Breast epithelium (tissue), 4 donors: ENCODE results near the gene SEPHS1. TPM values are rescaled to one million over a fixed set of nuclear protein-coding genes. Genes with fewer than 3 reads are reported as not detected.

ENCODE experiments used
- DNase-seq, 2 donors: peaks; one replicate each; pipeline ENCODE4 v3.0.0-alpha.2; 2019; ENCODE audit warnings: low spot score in 2 of 2
- H3K27ac ChIP-seq, 2 donors: fragments of 200-600 bp; sonication (generic) in 1 of 2; one replicate each; pipeline ENCODE4 v1.5.1; 2016 to 2019; ENCODE audit warnings: mild to moderate bottlenecking in 1 of 2
- H3K27me3 ChIP-seq, 2 donors: fragments of 200-600 bp; sonication (generic) in 1 of 2; one replicate each; pipeline versions ENCODE4 v1.5.1 to v1.6.0; 2017 to 2019; ENCODE audit warnings: control low read depth in 1 of 2, mild to moderate bottlenecking in 1 of 2
- H3K36me3 ChIP-seq: fragments of 200-600 bp; one replicate; pipeline ENCODE4 v1.5.1; 2019
- H3K4me1 ChIP-seq, 2 donors: fragments of 200-600 bp; sonication (generic); one replicate each; pipeline ENCODE4 v1.5.1; 2016 to 2019; ENCODE audit warnings: control low read depth in 1 of 2
- H3K4me3 ChIP-seq, 3 donors: fragments of 200-600 bp; sonication (generic); 1 replicate in 2 of 3; 2 replicates in 1 of 3; pipeline ENCODE4 v1.5.1; 2016 to 2019; ENCODE audit warnings: mild to moderate bottlenecking in 3 of 3, moderate library complexity in 2 of 3
- H3K9me3 ChIP-seq, 2 donors: fragments of 200-600 bp; sonication (generic) in 1 of 2; one replicate each; pipeline ENCODE4 v1.5.1; 2016 to 2019; ENCODE audit warnings: control low read depth in 1 of 2
- POLR2A ChIP-seq: fragments of 450-650 bp; IDR thresholded peaks from one replicate; pipeline ENCODE4 v1.6.1; 2016; ENCODE audit warnings: antibody characterized with exemption, mild to moderate bottlenecking, moderate library complexity
- POLR2AphosphoS5 ChIP-seq, 3 donors: sonication (generic); formaldehyde crosslinking; IDR thresholded peaks; one replicate each; pipeline ENCODE4 v1.6.1; 2017; ENCODE audit warnings: antibody characterized with exemption in 3 of 3
- intact Hi-C: fragments of 100-400 bp; cut with DNase I; formaldehyde crosslinking; loops from one replicate; pipeline ENCODE4 v1.15.1; 2023; ENCODE audit warnings: low total_unique reads
- total RNA-seq, 3 donors: library from RNA; depleted of rRNA; stranded (reverse); fragments of >200 nt; gene quantifications; one replicate each; pipeline ENCODE4 v1.1.0, GENCODE V29; 2016
- TF ChIP-seq, protein P1 (sequence below), 3 donors: fragments of 450-650 bp; IDR thresholded peaks; one replicate each; pipeline ENCODE4 v1.5.1; 2016 to 2017; ENCODE audit warnings: antibody characterized with exemption in 3 of 3, mild to moderate bottlenecking in 3 of 3, moderate library complexity in 3 of 3

Gene SEPHS1, protein sequence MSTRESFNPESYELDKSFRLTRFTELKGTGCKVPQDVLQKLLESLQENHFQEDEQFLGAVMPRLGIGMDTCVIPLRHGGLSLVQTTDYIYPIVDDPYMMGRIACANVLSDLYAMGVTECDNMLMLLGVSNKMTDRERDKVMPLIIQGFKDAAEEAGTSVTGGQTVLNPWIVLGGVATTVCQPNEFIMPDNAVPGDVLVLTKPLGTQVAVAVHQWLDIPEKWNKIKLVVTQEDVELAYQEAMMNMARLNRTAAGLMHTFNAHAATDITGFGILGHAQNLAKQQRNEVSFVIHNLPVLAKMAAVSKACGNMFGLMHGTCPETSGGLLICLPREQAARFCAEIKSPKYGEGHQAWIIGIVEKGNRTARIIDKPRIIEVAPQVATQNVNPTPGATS
- 10 to 100 TPM; 33.9 to 53.3 (median 43.6) TPM for total RNA-seq

GRCh38 chr10:13348216-13349017, at the start of gene SEPHS1:
SEPHS1 (minus strand) TSS chr10:13348293; CDS start chr10:13344950, 3,343 bp downstream.
- TF ChIP-seq, protein P1, sequence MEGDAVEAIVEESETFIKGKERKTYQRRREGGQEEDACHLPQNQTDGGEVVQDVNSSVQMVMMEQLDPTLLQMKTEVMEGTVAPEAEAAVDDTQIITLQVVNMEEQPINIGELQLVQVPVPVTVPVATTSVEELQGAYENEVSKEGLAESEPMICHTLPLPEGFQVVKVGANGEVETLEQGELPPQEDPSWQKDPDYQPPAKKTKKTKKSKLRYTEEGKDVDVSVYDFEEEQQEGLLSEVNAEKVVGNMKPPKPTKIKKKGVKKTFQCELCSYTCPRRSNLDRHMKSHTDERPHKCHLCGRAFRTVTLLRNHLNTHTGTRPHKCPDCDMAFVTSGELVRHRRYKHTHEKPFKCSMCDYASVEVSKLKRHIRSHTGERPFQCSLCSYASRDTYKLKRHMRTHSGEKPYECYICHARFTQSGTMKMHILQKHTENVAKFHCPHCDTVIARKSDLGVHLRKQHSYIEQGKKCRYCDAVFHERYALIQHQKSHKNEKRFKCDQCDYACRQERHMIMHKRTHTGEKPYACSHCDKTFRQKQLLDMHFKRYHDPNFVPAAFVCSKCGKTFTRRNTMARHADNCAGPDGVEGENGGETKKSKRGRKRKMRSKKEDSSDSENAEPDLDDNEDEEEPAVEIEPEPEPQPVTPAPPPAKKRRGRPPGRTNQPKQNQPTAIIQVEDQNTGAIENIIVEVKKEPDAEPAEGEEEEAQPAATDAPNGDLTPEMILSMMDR (IDR thresholded peaks at IDR 0.05), result no peak
- TF ChIP-seq POLR2A (no peak), POLR2AphosphoS5 (IDR thresholded peaks at IDR 0.05) (no peak)
- Histone ChIP-seq H3K9me3 (no peaks in the 10 kb centered on the region), H3K4me1 (peaks cover 0 to 4% of the 10 kb centered on the region in 2 donors), H3K27me3 (no peaks in the 10 kb centered on the region), H3K27ac (peak within 1 kb of the TSS; percentile 95 to 99), H3K36me3 (no peaks in the 10 kb centered on the region), H3K4me3 (peak within 1 kb of the TSS; percentile 79 to 95 (median 83))
- peak; percentile 22 to 57 for DNase-seq
- intact Hi-C loops, result no loop called here

DNA sequence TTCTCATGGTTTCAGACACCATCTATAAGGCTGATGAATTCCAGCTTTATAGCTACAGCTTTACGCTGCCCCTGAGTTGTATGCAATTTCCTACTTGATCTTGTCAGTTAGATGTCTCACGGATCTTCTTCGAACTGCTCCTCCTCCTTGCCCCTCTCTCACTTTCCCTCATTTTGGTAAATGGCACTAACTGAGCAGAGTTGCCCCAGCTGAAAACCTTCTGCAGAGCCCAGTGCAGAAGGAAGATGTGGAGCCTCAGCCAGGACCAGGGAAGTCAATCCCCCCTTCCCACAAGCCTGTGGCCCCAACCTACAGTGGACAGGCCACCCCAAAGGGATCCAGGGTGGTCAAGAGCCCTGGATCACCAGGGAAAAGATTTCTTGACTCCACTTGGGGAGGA, 49.0 kb upstream of the SEPHS1 start:
- intact Hi-C loops, result no loop called here
- TF ChIP-seq, protein P1 (IDR thresholded peaks at IDR 0.05), result no peak
- TF ChIP-seq POLR2AphosphoS5 (IDR thresholded peaks at IDR 0.05), result no peak
- no peak for TF ChIP-seq POLR2A

GRCh38 chr10:13396369-13396768, 48.3 kb upstream of the SEPHS1 start:
- Histone ChIP-seq H3K27ac (no peak overlapping the region), H3K36me3 (no peaks in the 10 kb centered on the region), H3K4me3 (no peak overlapping the region), H3K27me3 (no peaks in the 10 kb centered on the region), H3K9me3 (no peaks in the 10 kb centered on the region), H3K4me1 (no peaks in the 10 kb centered on the region)
- DNase-seq, result no peak
- intact Hi-C loops, result no loop called here
- no peak for TF ChIP-seq POLR2A
- TF ChIP-seq, protein P1 (IDR thresholded peaks at IDR 0.05), result no peak
- TF ChIP-seq POLR2AphosphoS5 (IDR thresholded peaks at IDR 0.05), result no peak

More for the DNA sequence above, 49.0 kb upstream of the SEPHS1 start:
- Histone ChIP-seq H3K36me3 (no peaks in the 10 kb centered on the region), H3K9me3 (no peaks in the 10 kb centered on the region), H3K4me3 (no peak overlapping the region), H3K27ac (no peak overlapping the region), H3K27me3 (no peaks in the 10 kb centered on the region), H3K4me1 (no peaks in the 10 kb centered on the region)
- no peak for DNase-seq

GRCh38 chr10:13395540-13395939, 47.4 kb upstream of the SEPHS1 start:
- Histone ChIP-seq H3K27me3 (no peaks in the 10 kb centered on the region), H3K36me3 (no peaks in the 10 kb centered on the region), H3K27ac (no peak overlapping the region), H3K4me1 (no peaks in the 10 kb centered on the region), H3K4me3 (no peak overlapping the region), H3K9me3 (no peaks in the 10 kb centered on the region)
- intact Hi-C loops, result no loop called here
- no peak for DNase-seq
- no peak for TF ChIP-seq POLR2A
- TF ChIP-seq, protein P1 (IDR thresholded peaks at IDR 0.05), result no peak
- TF ChIP-seq POLR2AphosphoS5 (IDR thresholded peaks at IDR 0.05), result no peak

DNA sequence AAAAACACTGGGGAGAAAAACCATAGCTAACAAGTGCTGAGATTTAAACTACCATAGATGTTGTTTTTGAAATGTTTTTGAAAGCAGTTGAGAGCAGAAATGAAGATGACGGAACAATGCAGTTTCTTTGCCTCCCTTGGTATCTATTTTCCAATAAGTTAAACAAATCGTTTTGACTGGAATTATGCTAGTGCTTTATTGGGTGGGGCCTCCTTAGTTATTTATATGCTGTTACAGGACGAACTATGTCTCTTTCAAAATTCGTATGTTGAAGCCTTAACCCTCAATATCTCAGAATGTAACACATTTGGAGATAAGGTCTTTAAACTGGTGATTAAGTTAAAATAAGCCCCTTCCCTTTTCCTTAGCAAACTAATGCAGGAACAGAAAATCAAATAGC, 45.5 kb upstream of the SEPHS1 start:
- H3K4me1 ChIP-seq, result no peaks in the 10 kb centered on the region
- no peak for TF ChIP-seq POLR2AphosphoS5 (IDR thresholded peaks at IDR 0.05)
- TF ChIP-seq, protein P1 (IDR thresholded peaks at IDR 0.05), result no peak
- TF ChIP-seq POLR2A, result no peak
- no peaks in the 10 kb centered on the region for H3K27me3 ChIP-seq
- no peak overlapping the region for H3K4me3 ChIP-seq
- no peak overlapping the region for H3K27ac ChIP-seq
- no peaks in the 10 kb centered on the region for H3K36me3 ChIP-seq
- no peak for DNase-seq
- no peaks in the 10 kb centered on the region for H3K9me3 ChIP-seq
- intact Hi-C loops, result loop anchor here (5.0 kb wide), 1 partner anchor 359 kb away; no protein-coding TSS in a partner anchor
